ENCODE data around the gene DBI.
A peak's percentile ranks its signal among the peaks of the same experiment; 100 is the strongest.
"Not testable (repeated sequence)": the region's sequence is repeated elsewhere in the genome, so short reads cannot be mapped to it uniquely, and the experiment has no call there.

DBI gene

DNA sequence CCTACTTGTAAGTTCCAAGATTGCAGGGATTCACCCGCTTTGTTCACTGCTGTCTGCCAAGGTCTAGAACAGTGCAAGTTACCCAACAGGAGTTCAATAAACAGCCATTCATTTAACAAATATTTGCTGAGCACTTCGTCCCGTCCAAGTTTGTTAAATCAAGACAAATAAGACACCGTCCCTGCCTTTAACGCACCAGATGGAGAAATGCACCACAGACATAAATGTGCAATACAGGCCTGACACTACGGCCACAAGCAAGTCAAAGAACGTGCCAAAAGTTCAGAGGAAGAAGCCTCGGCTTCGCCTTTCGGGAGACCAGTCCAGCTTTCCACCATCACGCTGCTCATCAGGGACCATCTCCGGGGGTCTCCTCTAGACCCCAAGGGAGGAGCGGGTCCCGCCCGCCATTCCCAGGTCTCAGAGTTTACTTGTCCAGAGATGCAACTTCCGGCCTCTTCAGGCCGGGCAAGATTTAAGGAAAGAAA lies 572 bp upstream of the DBI start:
- no peak for DNase-seq

- DNase-seq, result peak; percentile 11
These were observed 809 bp downstream of the DBI start for GRCh38 chr2:119367472-119368099.

DNA sequence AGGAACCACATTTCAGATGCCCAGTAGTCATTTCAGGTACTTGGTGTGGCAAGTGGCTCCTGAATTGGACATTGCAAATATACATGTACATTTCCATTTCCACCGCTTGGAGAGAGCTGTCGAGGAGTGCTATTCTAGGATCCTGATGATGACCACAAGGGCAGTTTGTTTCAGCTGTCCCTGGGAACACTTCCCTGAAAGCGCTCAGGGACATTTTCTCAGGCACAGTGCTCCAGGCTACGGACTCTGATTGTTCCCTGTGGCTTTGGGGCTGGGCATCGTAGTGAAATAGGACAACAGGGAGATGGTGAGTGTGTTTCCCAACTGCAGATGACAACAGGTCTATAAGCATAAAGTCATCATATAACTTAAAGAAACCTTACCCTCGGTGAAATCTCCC lies 3.1 kb downstream of the DBI start:
- no peak for DNase-seq

DNA sequence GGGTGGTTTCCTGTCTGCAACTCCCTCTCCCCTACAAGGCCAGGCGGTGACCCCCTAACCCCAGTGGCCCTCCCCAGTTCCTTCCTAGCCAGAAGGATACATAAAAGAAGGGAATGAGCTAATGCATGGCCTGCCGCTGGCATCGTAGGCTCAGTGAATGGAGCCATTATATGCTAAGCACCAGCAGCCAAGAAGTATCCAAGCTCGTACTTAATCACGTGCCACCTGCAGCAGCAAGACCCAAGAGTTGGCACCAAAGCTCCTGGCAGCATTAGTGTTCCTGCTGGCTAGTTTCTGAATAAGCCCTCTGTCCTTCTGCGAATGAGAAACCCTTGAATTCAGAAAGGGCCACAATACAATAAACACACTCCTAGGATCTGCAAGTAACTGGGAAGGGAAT lies 4.3 kb downstream of the DBI start:
- no peak for DNase-seq

DNA sequence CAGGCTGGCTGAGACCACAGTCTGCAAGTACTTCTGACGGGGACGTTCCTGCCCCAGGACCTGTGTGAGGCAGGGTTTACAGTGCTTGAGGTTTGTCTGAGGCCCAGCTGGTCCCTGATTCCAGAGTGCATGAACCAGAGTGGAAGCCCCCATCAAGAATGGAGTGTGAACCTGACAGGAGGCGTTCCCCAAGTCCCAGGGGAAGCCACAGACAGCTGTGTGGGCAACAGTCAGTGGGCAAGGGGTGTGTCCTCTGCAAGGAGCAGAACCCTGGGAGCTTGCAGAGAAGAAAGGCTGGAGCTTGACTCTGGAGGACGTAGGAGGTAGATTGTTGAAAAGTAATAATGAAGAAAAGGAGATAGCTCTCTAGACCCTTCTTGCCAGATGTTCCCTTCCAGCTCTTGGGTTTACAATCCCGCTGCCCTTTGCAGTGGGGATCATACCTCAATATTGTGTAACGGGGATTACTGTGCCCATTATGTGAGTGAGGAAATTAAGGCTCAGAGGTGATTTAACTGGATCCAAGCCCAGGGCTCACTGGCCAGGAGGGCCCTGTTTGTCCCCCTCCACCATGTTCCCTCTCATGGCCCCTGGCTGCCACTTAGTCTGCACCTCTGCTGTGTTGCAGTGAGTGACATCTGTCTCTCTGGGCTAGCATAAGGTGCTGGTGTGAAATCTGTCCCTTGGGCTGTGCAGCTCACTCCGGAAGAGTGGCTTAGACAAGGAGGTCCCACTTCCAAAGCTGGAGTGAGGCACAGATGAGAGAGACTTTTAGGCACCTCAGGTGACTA lies 6.2 kb downstream of the DBI start:
- DNase-seq, result no peak

DNA sequence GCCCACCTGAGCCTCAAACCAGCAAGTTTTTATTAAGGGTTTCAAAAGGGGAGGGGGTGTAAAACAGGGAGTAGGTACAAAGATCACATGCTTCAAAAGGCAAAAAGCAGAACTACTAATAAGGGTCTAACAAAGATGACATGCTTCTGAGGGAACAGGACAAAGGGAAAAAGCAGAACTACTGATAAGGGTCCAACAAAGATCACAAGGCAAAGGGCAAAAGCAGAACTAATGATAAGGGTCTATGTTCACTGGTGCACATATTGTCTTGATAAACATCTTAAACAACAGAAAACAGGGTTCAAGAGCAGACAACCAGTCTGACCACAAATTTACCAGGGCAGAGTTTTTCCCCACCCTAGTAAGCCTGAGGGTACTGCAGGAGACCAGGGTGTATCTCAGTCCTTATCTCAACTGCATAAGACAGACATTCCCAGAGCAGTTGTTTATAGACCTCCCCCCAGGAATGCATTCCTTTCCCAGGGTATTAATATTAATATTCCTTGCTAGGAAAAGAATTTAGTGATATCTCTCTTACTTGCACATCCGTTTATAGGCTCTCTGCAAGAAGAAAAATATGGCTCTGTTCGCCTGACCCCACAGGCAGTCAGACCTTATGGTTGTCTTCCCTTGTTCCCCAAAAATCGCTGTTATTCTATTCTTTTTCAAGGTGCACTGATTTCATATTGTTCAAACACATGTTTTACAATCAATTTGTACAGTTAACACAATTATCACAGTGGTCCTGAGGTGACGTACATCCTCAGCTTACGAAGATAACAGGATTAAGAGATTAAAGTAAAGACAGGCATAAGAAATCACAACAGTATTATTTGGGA lies 7.3 kb downstream of the DBI start:
- DNase-seq, result not testable (repeated sequence)

DNA sequence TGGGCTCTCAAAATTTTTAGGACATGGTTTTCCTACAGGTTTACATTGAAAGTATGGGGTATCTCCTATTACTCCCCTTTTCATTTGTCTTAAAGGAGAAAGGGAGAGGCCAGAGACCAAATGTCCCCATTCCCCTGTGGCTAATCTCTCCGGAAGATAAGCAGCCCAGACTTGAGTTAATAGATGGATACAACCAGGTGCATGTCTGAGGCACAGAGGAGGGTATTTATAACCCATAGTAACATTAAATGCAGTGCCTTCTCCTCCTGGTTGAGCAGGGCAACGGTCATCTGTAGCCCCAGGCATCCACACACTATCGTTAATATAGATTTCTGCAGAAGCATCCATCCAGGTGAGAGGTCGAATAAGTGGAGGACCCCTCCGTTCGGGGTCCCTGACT lies 9.6 kb downstream of the DBI start:
- not testable (repeated sequence) for DNase-seq

GRCh38 chr2:119376810-119377209 lies 10.0 kb downstream of the DBI start:
- no peak for DNase-seq

GRCh38 chr2:119377294-119377992 lies 10.7 kb downstream of the DBI start:
- no peak for DNase-seq

GRCh38 chr2:119377993-119378345 lies 11.2 kb downstream of the DBI start:
- no peak for DNase-seq

- no peak for DNase-seq
These were observed 11.8 kb downstream of the DBI start for GRCh38 chr2:119378566-119378965.

GRCh38 chr2:119383410-119384140 lies 16.8 kb downstream of the DBI start:
- DNase-seq, result no peak

DNA sequence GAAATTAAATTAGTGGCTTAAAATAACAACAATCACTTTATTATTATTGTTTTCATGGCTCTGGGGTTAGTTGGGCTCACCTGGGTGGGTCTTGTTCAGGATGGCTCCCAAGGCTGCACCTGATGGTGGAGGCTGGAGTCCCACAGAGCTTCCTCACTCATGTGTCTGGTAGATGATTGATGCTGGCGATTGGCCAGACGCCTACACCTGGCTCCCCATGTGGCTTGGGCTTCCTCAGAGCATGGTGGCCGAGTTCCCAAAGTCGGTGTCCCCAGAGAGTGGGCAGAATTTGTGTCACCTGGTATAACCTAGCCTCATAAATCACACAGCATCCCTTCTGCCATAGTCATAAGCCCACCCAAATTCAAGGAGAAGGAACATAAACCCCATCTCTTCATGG lies 18.2 kb downstream of the DBI start:
- DNase-seq, result no peak

GRCh38 chr2:119385466-119385865 lies 18.7 kb downstream of the DBI start:
- no peak for DNase-seq

- DNase-seq, result peak; percentile 86
These were observed 20.8 kb downstream of the DBI start for GRCh38 chr2:119387381-119388129.

DNA sequence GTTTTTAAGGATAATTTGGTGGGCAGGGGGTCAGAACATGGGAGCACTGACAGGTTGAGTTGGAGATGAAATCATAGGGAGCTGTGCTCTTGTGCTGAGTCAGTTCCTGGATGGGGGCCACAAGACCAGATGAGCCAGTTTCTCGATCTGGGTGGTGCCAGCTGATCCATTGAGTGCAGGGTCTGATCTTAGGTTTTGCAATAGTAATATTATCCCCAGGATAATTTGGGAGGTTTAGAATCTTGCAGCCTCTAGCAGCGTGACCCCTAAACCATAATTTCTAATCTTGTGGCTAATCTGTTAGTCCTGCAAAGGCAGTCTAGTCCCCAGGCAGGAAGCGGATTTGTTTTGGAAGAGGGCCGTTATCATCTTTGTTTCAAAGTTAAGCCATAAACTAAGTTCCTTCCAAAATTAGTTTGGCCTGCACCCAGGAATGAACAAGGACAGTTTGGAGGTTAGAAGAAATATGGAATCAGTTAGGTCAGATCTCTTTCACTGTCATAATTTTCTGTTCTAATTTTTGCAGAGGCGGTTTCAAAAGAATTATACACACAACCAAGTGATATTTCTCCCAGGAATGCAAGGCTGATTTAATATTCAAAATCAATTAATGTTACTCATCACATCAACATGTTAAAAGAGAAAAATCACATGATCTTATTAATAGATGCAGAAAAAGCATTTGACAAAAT lies 23.0 kb downstream of the DBI start:
- DNase-seq, result peak; percentile 71

GRCh38 chr2:119393971-119394748 lies 27.4 kb downstream of the DBI start:
- DNase-seq, result no peak

- no peak for DNase-seq
These were observed 30.4 kb downstream of the DBI start for GRCh38 chr2:119397196-119397595.

GRCh38 chr2:119402106-119402505 lies 35.3 kb downstream of the DBI start:
- DNase-seq, result no peak

Data from fibroblast of skin of right quadriceps (primary cell).